GM18861 (cell line): Measurements from ENCODE around the gene PLEKHF1.
"Not testable (repeated sequence)": the region's sequence is repeated elsewhere in the genome, so short reads cannot be mapped to it uniquely, and the experiment has no call there.

Source experiments
- ATAC-seq: cut with Tn5 transposase; IDR thresholded peaks from one replicate; pipeline ENCODE4 v1.9.1; 2021; ENCODE audit not compliant: unreplicated experiment

Gene PLEKHF1, protein sequence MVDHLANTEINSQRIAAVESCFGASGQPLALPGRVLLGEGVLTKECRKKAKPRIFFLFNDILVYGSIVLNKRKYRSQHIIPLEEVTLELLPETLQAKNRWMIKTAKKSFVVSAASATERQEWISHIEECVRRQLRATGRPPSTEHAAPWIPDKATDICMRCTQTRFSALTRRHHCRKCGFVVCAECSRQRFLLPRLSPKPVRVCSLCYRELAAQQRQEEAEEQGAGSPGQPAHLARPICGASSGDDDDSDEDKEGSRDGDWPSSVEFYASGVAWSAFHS

DNA sequence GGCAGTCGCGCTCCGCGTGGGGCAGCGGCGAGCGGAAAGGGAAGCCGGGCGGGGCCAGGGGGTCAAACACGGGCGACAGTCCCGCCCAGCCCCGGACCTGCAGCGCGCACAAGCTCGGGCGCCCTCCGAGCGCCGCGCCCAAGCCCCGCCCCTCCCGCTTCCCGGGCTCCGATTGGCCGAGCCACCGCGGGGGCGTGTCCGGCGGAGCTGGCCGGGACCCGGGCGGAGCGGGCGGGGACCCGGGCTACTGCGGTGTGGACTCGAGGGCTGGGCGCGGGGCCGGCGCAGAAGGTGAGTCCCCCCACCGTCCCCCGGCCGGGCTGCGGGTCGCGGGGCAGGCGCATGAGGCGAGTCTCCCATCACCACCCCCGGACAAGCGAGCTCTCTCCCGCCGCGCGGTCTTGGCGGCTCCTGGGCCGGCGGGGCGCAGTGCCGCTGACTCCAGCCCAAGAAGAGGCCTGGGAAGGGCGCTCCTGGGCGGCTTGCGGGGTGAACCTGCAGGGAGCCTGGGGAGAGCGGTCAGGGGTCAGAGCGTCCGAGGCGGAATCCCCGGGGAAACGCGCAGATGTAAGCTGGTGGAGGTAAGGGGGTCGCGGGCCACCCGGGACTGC, at the start of gene PLEKHF1:
TSS of gene PLEKHF1 (plus strand) at position 247 of the 611 bp plus-strand sequence. CDS start 8,379 bp downstream, outside the sequence.
- peak; percentile 76 for ATAC-seq

DNA sequence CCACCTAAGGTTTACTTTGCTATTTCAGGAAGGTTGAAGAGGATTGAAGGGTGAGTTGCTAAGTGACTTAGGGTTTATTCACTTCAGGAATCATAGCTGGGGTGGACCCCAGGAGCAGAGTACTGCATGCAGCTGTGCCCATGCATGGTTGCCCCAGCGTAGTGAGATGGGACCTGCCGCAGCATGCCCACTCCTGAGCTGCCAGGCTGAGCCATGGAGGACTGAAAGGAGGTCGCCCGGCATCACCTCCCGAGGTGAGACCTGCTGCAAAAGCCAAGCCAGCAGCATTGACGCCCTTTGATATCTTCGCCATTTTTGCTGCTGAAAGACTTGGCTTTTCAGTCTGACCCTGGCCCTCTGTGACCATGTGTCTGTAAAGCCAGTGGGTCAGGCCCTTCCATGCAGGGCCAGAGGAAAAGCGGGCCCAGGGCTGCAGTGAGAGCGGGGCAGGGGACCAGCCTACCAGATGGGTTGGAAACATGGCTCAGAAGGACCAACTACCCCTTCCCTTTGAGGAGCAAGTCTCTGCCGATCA, 49.3 kb upstream of the PLEKHF1 start:
- no peak for ATAC-seq

GRCh38 chr19:29616541-29616940, 48.7 kb upstream of the PLEKHF1 start:
- no peak for ATAC-seq

GRCh38 chr19:29617366-29618266, 47.6 kb upstream of the PLEKHF1 start:
- ATAC-seq = no peak

GRCh38 chr19:29618434-29618833, 46.8 kb upstream of the PLEKHF1 start:
- ATAC-seq = no peak

GRCh38 chr19:29618871-29619270, 46.4 kb upstream of the PLEKHF1 start:
- no peak for ATAC-seq

DNA sequence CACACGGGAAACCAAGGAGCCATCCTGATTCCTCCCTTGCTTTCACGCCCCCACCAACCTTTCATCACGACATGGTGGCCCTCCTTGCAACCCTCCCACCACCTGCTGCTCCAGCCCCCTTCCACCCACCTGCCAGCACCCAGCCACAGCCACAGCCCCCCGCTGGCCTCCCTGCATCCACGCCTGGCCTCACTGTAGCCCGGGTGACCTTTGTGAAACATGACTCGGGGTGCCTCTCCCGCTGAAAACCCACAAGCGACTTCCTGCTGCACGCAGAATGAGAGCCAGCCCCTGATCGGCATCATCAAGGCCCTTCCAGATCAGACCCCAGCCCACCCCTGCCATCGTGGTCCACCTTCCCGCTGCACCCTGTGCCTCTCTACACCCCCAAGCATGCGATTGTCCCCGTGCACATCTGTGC, 44.3 kb upstream of the PLEKHF1 start:
- no peak for ATAC-seq

GRCh38 chr19:29622166-29623070, 42.8 kb upstream of the PLEKHF1 start:
- ATAC-seq = no peak

DNA sequence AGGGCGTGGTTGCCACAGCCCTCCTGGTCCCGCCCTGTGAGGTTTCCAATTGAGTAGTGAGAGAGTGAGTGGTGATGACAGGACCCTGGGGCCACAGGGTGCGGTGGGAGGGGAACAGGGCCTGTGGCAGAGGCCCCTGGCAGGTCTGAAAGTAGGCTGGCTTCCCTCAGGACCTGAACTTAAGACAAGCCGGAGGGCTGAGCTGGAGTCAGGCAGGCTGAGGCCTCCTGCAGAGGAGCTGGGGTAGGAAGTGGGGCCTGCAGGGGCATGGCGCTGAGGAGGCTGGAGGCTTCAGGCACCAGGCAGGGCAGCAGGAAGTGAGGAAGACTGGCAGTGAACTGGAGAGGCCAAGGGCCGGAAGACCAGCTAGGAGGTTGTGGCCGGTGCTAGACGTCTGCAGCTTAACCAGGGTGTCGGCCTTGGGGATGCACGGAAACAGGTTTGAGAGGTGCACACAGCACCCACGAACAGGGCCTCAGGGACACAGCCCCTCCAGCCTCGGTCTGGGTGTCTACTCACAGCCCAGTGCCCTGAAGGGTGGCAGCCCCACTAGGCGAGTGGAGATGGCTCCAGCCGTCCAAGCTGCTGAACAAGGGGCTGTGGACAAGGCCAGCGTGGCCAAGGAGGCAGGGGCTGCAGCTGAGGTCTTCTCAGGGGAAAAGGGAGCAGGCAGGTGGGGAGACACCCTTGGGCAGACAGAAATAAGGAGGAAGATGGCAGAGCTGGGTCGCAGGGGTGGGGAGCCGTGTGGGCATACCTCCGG, 41.4 kb upstream of the PLEKHF1 start:
- ATAC-seq = no peak

- no peak for ATAC-seq
Observed at GRCh38 chr19:29624489-29625185, 40.6 kb upstream of the PLEKHF1 start.

- no peak for ATAC-seq
Observed at GRCh38 chr19:29625186-29625651, 40.0 kb upstream of the PLEKHF1 start.

DNA sequence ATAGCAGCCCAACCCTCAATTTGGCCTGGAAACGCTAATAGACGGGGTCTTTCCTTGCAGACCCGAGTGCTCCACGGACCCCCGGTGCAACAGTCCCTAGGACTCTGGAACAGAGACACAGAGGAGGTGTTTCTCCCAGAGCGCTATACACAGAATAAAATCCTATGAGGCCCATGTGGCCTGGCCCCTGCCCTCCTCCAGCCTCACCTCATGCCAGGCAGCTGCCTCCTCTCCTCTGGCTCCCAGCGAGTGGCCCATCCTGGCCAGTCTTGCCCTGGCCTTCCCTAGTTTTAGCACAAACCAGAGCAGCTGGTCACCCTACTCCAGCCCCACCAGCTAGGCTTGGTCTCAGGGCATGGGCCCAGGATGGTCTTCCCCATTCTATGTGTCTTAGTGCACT, 38.9 kb upstream of the PLEKHF1 start:
- ATAC-seq = no peak

DNA sequence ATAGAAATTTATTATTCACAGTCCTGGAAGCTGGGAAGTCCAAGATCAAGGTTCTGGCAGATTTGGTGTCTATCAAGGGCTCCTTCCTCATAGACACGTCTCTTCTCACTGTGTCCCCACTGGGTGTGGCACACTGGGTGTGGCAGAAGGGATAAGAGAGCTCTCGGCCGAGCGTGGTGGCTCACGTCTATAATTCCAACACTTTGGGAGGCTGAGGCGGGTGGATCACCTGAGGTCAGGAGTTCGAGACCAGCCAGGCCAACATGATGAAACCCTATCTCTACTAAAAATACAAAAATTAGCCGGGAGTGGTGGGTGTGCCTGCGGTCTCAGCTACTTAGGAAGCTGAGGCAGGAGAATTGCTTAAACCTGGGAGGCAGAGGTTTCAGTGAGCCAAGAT, 38.4 kb upstream of the PLEKHF1 start:
- ATAC-seq = not testable (repeated sequence)

GRCh38 chr19:29628661-29629385, 36.4 kb upstream of the PLEKHF1 start:
- no peak for ATAC-seq

- ATAC-seq = no peak
Observed at GRCh38 chr19:29629836-29630534, 35.3 kb upstream of the PLEKHF1 start.

- no peak for ATAC-seq
Observed at GRCh38 chr19:29630655-29631054, 34.6 kb upstream of the PLEKHF1 start.

DNA sequence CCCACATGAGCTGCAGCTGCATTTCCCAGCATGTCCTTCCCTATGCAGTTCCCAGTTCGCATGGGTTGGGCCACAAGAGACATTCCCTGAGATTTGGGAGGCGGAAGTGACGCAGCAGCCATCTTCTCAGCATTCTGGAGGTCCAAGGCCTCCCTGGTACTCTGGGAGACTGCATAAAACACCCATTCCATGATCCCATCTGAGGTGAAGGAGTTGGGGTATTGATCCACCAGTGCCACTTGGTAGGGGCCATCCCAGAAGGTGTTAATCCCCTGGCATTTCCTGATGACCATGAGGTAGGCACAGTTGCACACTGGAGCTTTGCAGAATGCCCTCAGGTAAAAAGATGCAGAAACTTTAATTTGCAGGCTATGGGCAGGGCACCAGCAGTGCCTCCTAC, 33.8 kb upstream of the PLEKHF1 start:
- ATAC-seq = no peak

GRCh38 chr19:29634002-29634401, 31.3 kb upstream of the PLEKHF1 start:
- ATAC-seq = no peak
